ENCODE results near the gene FHIT.

GRCh38 chr3:60827666-60828065 lies 423.6 kb downstream of the FHIT start:
- TF ChIP-seq CTCF (IDR thresholded peaks at IDR 0.05; ENCODE audit: insufficient read depth, low read length, poor library complexity, severe bottlenecking) (no peak), EZH2phosphoT487 (conservative IDR thresholded peaks at IDR 0.05; ENCODE audit: low read length) (no peak)
